Embryonic facial prominence (tissue), 1 donor: ENCODE measurements around the gene SLC39A12.

Experiments used
- DNase-seq: peaks from one replicate; pipeline ENCODE4 v3.0.0-alpha.2; 2016; ENCODE audit errors: extremely low spot score

Gene SLC39A12

GRCh38 chr10:18059826-18060559 is 108.3 kb downstream of the SLC39A12 start:
- DNase-seq: no peak

- no peak for DNase-seq
Measured at GRCh38 chr10:18066947-18067346, 115.2 kb downstream of the SLC39A12 start.

DNA sequence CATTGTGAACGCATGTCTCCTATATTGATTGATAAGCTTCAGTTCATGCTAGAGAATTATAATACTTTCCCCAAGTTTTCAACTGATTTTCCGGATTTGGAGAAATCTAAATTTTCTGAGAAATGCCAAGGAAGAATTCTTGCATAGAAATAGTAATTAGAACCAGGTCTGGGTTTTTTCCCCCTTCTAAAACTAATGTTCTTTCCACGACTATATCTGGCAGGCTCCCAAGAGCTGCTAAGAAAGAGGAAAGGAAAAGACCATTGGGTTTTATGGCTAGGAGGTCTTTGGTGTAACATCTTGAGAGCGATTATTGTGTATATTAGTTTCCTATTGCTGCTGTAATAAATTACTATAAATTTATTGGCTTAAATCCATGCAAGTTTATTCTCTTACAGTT is 116.7 kb downstream of the SLC39A12 start:
- peak; percentile 68 for DNase-seq

GRCh38 chr10:18071591-18071990 is 119.9 kb downstream of the SLC39A12 start:
- no peak for DNase-seq

- no peak for DNase-seq
Measured at GRCh38 chr10:18073314-18073713, 121.6 kb downstream of the SLC39A12 start.

- no peak for DNase-seq
Measured at GRCh38 chr10:18075881-18076280, 124.2 kb downstream of the SLC39A12 start.

- DNase-seq: no peak
Measured at GRCh38 chr10:18079665-18080295, 128.1 kb downstream of the SLC39A12 start.

- no peak for DNase-seq
Measured at GRCh38 chr10:18082381-18082780, 130.7 kb downstream of the SLC39A12 start.

DNA sequence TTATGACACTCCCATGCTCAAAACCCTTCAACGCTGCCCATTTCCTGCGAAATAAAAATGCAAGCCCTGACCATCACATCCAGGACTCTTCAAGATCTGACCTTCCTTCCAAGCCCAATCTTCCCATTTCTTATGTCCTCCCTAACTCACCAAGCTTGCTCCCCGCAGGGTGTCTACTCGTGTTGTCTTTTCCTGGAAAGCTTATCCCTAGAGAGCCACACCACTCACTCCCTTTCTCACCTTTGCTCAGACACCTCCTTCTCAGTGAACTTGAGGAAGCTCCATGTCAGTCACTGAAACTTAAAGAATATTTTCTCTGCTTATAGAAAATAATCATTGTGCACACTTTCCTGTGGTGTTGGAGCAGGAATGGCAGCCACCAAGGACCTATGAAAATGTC is 134.1 kb downstream of the SLC39A12 start:
- no peak for DNase-seq

DNA sequence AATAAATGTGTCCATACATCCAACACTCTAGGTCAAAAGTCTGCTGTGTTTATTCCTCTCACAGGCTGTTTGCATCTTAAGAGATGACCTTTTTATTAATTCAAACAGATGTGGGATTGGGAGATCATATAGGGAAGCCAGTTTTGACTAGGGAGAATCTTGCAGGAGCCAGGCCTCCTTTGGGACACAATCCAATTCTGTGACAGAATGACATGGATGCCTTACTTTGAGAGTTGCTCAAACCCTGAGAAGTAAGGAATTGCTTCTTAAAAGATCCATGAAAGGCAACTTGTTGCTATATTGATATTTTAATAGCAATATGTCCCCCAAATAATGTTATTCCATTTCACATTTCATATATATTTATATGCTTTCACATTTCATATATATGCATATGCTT is 135.0 kb downstream of the SLC39A12 start:
- DNase-seq: no peak

GRCh38 chr10:18087355-18087754 is 135.6 kb downstream of the SLC39A12 start:
- DNase-seq: no peak
